K562 (cell line): ENCODE results near the gene C16orf74.

Source experiments
- BRCA1 ChIP-seq, 2 experiments: fragments of 450-650 bp in 1 of 2; sonication (generic) in 1 of 2; formaldehyde crosslinking in 1 of 2; IDR thresholded peaks; 2 replicates each; pipeline versions ENCODE4 v1.5.0 to v1.6.1; 2017 to 2020; ENCODE audit warnings: mild to moderate bottlenecking in 1 of 2, missing genetic modification reagents in 1 of 2
- LARP7 ChIP-seq: fragments of 450-650 bp; IDR thresholded peaks from 2 replicates; pipeline ENCODE4 v1.6.1; 2016
- MEF2A ChIP-seq: IDR thresholded peaks from 2 replicates; pipeline ENCODE4 v1.6.1; 2011; ENCODE audit warnings: low read depth, mild to moderate bottlenecking, low read length, moderate library complexity; ENCODE audit not compliant: control insufficient read depth
- POLR2AphosphoS5 ChIP-seq: IDR thresholded peaks from 2 replicates; pipeline ENCODE4 v1.6.1; 2011; ENCODE audit warnings: mild to moderate bottlenecking, low read depth, low read length, moderate library complexity; ENCODE audit not compliant: control insufficient read depth, insufficient read depth
- PRMT5 ChIP-seq: sonication (generic); formaldehyde crosslinking; IDR thresholded peaks from 2 replicates; pipeline ENCODE4 v1.5.0; 2020; ENCODE audit warnings: missing genetic modification reagents
- SMC3 ChIP-seq: conservative IDR thresholded peaks from 2 replicates; pipeline ENCODE4 v1.6.1; 2011; ENCODE audit warnings: low read depth, low read length, improper control_type of control experiment; ENCODE audit not compliant: insufficient read depth
- ZNF274 ChIP-seq: IDR thresholded peaks from 2 replicates; pipeline ENCODE4 v1.6.1; 2011; ENCODE audit warnings: low read depth, mild to moderate bottlenecking, low read length, moderate library complexity, borderline replicate concordance
- ZNF354B ChIP-seq: fragments of 250-450 bp; sonication (Bioruptor Pico); IDR thresholded peaks from 2 replicates; pipeline ENCODE4 v1.4.0; 2020
- TF ChIP-seq, protein P1 (sequence below): sonication (generic); formaldehyde crosslinking; IDR thresholded peaks from 2 replicates; pipeline ENCODE4 v1.5.0; 2020; ENCODE audit warnings: missing genetic modification reagents
- TF ChIP-seq, protein P2 (sequence below): sonication (generic); formaldehyde crosslinking; IDR thresholded peaks from 2 replicates; pipeline ENCODE4 v1.8.0; 2023; ENCODE audit warnings: mild to moderate bottlenecking, missing genetic modification reagents
- TF ChIP-seq, protein P3 (sequence below): fragments of 200-800 bp; sonication (Bioruptor generic); IDR thresholded peaks from 2 replicates; pipeline ENCODE4 v1.6.1; 2016; ENCODE audit warnings: missing genetic modification characterization, missing compliant biosample characterization
- TF ChIP-seq, protein P4 (sequence below), 3 experiments: IDR thresholded peaks in 2 of 3; conservative IDR thresholded peaks in 1 of 3; 2 replicates each; pipeline ENCODE4 v1.5.1; 2011 to 2012; ENCODE audit warnings: low read length in 3 of 3, mild to moderate bottlenecking in 3 of 3, control low read depth in 2 of 3, improper control_type of control experiment in 1 of 3, inconsistent platforms in 1 of 3, low read depth in 1 of 3, mixed read lengths in 1 of 3, moderate library complexity in 1 of 3; ENCODE audit not compliant: insufficient read depth in 2 of 3

DNA sequence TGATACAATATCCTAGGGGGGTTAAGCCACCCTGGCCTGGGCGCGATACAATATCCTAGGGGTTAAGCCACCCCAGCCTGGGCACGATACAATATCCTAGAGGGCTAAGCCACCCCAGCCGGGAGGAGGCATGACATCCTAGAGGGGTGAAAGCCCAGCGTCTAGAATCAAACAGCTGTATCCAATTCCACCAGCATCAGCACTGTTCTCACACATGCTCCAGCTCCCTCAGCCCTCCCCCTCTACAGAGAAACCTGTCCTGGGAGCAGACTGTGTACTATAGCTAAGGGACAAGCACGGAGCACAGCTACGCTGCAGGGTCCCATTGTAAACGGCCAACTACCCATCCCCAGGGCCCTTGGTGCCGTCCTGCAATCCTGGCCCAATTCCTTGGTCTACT lies 68.4 kb downstream of the C16orf74 start:
- TF ChIP-seq, protein P1, sequence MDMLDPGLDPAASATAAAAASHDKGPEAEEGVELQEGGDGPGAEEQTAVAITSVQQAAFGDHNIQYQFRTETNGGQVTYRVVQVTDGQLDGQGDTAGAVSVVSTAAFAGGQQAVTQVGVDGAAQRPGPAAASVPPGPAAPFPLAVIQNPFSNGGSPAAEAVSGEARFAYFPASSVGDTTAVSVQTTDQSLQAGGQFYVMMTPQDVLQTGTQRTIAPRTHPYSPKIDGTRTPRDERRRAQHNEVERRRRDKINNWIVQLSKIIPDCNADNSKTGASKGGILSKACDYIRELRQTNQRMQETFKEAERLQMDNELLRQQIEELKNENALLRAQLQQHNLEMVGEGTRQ (CRISPR knock-in tag): no peak
- TF ChIP-seq LARP7: no peak
- TF ChIP-seq BRCA1 (IDR thresholded peaks at IDR 0.05): no peak
- TF ChIP-seq BRCA1 (CRISPR knock-in tag; IDR thresholded peaks at IDR 0.05): no peak
- TF ChIP-seq, protein P2, sequence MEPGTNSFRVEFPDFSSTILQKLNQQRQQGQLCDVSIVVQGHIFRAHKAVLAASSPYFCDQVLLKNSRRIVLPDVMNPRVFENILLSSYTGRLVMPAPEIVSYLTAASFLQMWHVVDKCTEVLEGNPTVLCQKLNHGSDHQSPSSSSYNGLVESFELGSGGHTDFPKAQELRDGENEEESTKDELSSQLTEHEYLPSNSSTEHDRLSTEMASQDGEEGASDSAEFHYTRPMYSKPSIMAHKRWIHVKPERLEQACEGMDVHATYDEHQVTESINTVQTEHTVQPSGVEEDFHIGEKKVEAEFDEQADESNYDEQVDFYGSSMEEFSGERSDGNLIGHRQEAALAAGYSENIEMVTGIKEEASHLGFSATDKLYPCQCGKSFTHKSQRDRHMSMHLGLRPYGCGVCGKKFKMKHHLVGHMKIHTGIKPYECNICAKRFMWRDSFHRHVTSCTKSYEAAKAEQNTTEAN (CRISPR knock-in tag): no peak
- TF ChIP-seq ZNF354B: no peak
- TF ChIP-seq, protein P3, sequence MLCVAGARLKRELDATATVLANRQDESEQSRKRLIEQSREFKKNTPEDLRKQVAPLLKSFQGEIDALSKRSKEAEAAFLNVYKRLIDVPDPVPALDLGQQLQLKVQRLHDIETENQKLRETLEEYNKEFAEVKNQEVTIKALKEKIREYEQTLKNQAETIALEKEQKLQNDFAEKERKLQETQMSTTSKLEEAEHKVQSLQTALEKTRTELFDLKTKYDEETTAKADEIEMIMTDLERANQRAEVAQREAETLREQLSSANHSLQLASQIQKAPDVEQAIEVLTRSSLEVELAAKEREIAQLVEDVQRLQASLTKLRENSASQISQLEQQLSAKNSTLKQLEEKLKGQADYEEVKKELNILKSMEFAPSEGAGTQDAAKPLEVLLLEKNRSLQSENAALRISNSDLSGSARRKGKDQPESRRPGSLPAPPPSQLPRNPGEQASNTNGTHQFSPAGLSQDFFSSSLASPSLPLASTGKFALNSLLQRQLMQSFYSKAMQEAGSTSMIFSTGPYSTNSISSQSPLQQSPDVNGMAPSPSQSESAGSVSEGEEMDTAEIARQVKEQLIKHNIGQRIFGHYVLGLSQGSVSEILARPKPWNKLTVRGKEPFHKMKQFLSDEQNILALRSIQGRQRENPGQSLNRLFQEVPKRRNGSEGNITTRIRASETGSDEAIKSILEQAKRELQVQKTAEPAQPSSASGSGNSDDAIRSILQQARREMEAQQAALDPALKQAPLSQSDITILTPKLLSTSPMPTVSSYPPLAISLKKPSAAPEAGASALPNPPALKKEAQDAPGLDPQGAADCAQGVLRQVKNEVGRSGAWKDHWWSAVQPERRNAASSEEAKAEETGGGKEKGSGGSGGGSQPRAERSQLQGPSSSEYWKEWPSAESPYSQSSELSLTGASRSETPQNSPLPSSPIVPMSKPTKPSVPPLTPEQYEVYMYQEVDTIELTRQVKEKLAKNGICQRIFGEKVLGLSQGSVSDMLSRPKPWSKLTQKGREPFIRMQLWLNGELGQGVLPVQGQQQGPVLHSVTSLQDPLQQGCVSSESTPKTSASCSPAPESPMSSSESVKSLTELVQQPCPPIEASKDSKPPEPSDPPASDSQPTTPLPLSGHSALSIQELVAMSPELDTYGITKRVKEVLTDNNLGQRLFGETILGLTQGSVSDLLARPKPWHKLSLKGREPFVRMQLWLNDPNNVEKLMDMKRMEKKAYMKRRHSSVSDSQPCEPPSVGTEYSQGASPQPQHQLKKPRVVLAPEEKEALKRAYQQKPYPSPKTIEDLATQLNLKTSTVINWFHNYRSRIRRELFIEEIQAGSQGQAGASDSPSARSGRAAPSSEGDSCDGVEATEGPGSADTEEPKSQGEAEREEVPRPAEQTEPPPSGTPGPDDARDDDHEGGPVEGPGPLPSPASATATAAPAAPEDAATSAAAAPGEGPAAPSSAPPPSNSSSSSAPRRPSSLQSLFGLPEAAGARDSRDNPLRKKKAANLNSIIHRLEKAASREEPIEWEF (CRISPR knock-in tag): no peak
- no peak for TF ChIP-seq MEF2A
- no peak for TF ChIP-seq POLR2AphosphoS5
- no peak for TF ChIP-seq PRMT5 (CRISPR knock-in tag)
- no peak for TF ChIP-seq SMC3
- TF ChIP-seq ZNF274: no peak
- TF ChIP-seq, protein P4, sequence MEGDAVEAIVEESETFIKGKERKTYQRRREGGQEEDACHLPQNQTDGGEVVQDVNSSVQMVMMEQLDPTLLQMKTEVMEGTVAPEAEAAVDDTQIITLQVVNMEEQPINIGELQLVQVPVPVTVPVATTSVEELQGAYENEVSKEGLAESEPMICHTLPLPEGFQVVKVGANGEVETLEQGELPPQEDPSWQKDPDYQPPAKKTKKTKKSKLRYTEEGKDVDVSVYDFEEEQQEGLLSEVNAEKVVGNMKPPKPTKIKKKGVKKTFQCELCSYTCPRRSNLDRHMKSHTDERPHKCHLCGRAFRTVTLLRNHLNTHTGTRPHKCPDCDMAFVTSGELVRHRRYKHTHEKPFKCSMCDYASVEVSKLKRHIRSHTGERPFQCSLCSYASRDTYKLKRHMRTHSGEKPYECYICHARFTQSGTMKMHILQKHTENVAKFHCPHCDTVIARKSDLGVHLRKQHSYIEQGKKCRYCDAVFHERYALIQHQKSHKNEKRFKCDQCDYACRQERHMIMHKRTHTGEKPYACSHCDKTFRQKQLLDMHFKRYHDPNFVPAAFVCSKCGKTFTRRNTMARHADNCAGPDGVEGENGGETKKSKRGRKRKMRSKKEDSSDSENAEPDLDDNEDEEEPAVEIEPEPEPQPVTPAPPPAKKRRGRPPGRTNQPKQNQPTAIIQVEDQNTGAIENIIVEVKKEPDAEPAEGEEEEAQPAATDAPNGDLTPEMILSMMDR (IDR thresholded peaks at IDR 0.05 in 2 of 3, conservative IDR thresholded peaks at IDR 0.05 in 1 of 3; ENCODE audit: insufficient read depth in 2 of 3, low read depth in 1 of 3, low read length in 3 of 3): no peak
